GM23338 (cell line): Measurements from ENCODE around the gene PRKD3. TPM values are rescaled to one million over a fixed set of nuclear protein-coding genes. Genes with fewer than 3 reads are reported as not detected.

Source experiments
- ATAC-seq: fragments of 200-7000 bp; cut with Tn5 transposase; 3 replicates; pipeline ENCODE4 v1.9.1; 2020
- DNase-seq: peaks from one replicate; pipeline ENCODE4 v3.0.0-alpha.2; 2015; ENCODE audit warnings: low spot score
- H2AFZ ChIP-seq: fragments of 200-600 bp; sonication (generic); 2 replicates; pipeline ENCODE4 v1.8.0; 2016; ENCODE audit warnings: antibody characterized with exemption, mild to moderate bottlenecking, moderate library complexity
- H3F3A ChIP-seq: fragments of 200-600 bp; sonication (generic); replicated peaks from 2 replicates; pipeline ENCODE4 v1.8.0; 2017; ENCODE audit warnings: antibody characterized with exemption, mixed run types, low read depth
- H3K27ac ChIP-seq: fragments of 200-600 bp; sonication (generic); 2 replicates; pipeline ENCODE4 v1.6.1; 2016; ENCODE audit warnings: low read depth
- H3K27me3 ChIP-seq: fragments of 200-600 bp; sonication (generic); 2 replicates; pipeline ENCODE4 v1.8.0; 2016; ENCODE audit warnings: mild to moderate bottlenecking, mixed run types, moderate library complexity; ENCODE audit not compliant: insufficient read depth
- H3K36me3 ChIP-seq: fragments of 200-600 bp; sonication (generic); 2 replicates; pipeline ENCODE4 v1.8.0; 2016; ENCODE audit warnings: mild to moderate bottlenecking; ENCODE audit not compliant: insufficient read depth
- H3K4me1 ChIP-seq: fragments of 200-600 bp; sonication (generic); 2 replicates; pipeline ENCODE4 v1.8.0; 2016; ENCODE audit warnings: mild to moderate bottlenecking, moderate library complexity; ENCODE audit not compliant: insufficient read depth
- H3K4me2 ChIP-seq: fragments of 200-600 bp; sonication (generic); 2 replicates; pipeline ENCODE4 v1.7.1; 2017; ENCODE audit warnings: mixed run types
- H3K4me3 ChIP-seq: fragments of 200-600 bp; sonication (generic); 2 replicates; pipeline ENCODE4 v1.6.1; 2016; ENCODE audit warnings: mixed run types
- H3K79me2 ChIP-seq: fragments of 200-600 bp; sonication (generic); replicated peaks from 2 replicates; pipeline ENCODE4 v1.8.0; 2017; ENCODE audit warnings: mild to moderate bottlenecking; ENCODE audit not compliant: insufficient read depth
- H3K9me2 ChIP-seq: fragments of 200-600 bp; sonication (generic); 2 replicates; pipeline ENCODE4 v1.8.0; 2017; ENCODE audit not compliant: insufficient read depth
- H4K20me1 ChIP-seq: fragments of 200-600 bp; sonication (generic); replicated peaks from 2 replicates; pipeline ENCODE4 v1.8.0; 2017; ENCODE audit warnings: mild to moderate bottlenecking; ENCODE audit not compliant: insufficient read depth
- H3K27ac Mint-ChIP-seq: 2 replicates; pipeline ENCODE4 v1.8.0; 2020; ENCODE audit warnings: inconsistent platforms, mild to moderate bottlenecking, moderate library complexity, mixed read lengths
- H3K27me3 Mint-ChIP-seq: 3 replicates; pipeline ENCODE4 v1.8.0; 2022; ENCODE audit warnings: low read depth, mild to moderate bottlenecking, moderate library complexity, mixed read lengths, inconsistent platforms; ENCODE audit not compliant: insufficient read depth, poor library complexity
- H3K36me3 Mint-ChIP-seq: 3 replicates; pipeline ENCODE4 v1.8.0; 2021; ENCODE audit warnings: low read depth, mild to moderate bottlenecking, inconsistent platforms, moderate library complexity, mixed read lengths
- H3K4me1 Mint-ChIP-seq: 3 replicates; pipeline ENCODE4 v1.8.0; 2020; ENCODE audit warnings: mild to moderate bottlenecking, inconsistent platforms, mixed read lengths
- H3K4me3 Mint-ChIP-seq: 3 replicates; pipeline ENCODE4 v1.8.0; 2021; ENCODE audit warnings: moderate library complexity, mild to moderate bottlenecking, inconsistent platforms, mixed read lengths
- H3K9me3 Mint-ChIP-seq: 3 replicates; pipeline ENCODE4 v1.8.0; 2020; ENCODE audit warnings: moderate library complexity, mild to moderate bottlenecking, inconsistent platforms, mixed read lengths
- CREB1 ChIP-seq: fragments of 250-450 bp; sonication (Bioruptor Pico); IDR thresholded peaks from 2 replicates; pipeline ENCODE4 v1.5.0; 2020; ENCODE audit warnings: low read depth, mild to moderate bottlenecking, moderate library complexity
- CTCF ChIP-seq, 2 experiments: fragments of 200-600 bp in 1 of 2; sonication (generic) in 1 of 2; conservative IDR thresholded peaks; 2 replicates each; pipeline versions ENCODE4 v1.5.1 to v1.6.1; 2016 to 2017; ENCODE audit warnings: antibody characterized with exemption in 2 of 2, low read depth in 2 of 2, mild to moderate bottlenecking in 2 of 2, moderate library complexity in 1 of 2
- ETS1 ChIP-seq: IDR thresholded peaks from 2 replicates; pipeline ENCODE4 v1.6.1; 2016; ENCODE audit warnings: antibody characterized with exemption
- EZH2 ChIP-seq: fragments of 200-600 bp; sonication (generic); IDR thresholded peaks from one replicate; pipeline ENCODE4 v1.8.0; 2017; ENCODE audit warnings: antibody characterized with exemption, mild to moderate bottlenecking, low read depth; ENCODE audit not compliant: unreplicated experiment
- EZH2phosphoT487 ChIP-seq: fragments of 200-600 bp; sonication (generic); IDR thresholded peaks from one replicate; pipeline ENCODE4 v1.8.1; 2018; ENCODE audit warnings: antibody characterized with exemption; ENCODE audit not compliant: unreplicated experiment
- JUNB ChIP-seq: IDR thresholded peaks from one replicate; pipeline ENCODE4 v1.6.1; 2016; ENCODE audit warnings: antibody characterized with exemption; ENCODE audit not compliant: unreplicated experiment
- NANOG ChIP-seq: IDR thresholded peaks from 2 replicates; pipeline ENCODE4 v1.6.1; 2016; ENCODE audit warnings: antibody characterized with exemption, borderline replicate concordance
- REST ChIP-seq: IDR thresholded peaks from one replicate; pipeline ENCODE4 v1.6.1; 2018; ENCODE audit warnings: antibody characterized with exemption; ENCODE audit not compliant: unreplicated experiment
- STAT1 ChIP-seq: IDR thresholded peaks from one replicate; pipeline ENCODE4 v1.6.1; 2016; ENCODE audit warnings: antibody characterized with exemption; ENCODE audit not compliant: unreplicated experiment
- ZNF114 ChIP-seq: fragments of 250-450 bp; sonication (Bioruptor Pico); IDR thresholded peaks from 2 replicates; pipeline ENCODE4 v1.5.0; 2020; ENCODE audit warnings: mild to moderate bottlenecking, moderate library complexity
- polyA plus RNA-seq: library from polyadenylated mRNA; unstranded; fragments of >200 nt; fragmentation: Nextera tagmentation; extraction: Ambion mirVana; gene quantifications from 2 replicates; pipeline ENCODE4 v1.2.1, GENCODE V29; 2016
- total RNA-seq: library from RNA; depleted of rRNA; stranded (reverse); fragments of >200 nt; shearing (Covaris generic); gene quantifications from 2 replicates; pipeline ENCODE4 v1.2.3, GENCODE V29; 2014

The PRKD3 gene
- total and polyA plus RNA-seq, 2 experiments from 2014 or later: 59.7 to 77.0 TPM

GRCh38 chr2:37356299-37356698 is 31.7 kb upstream of the PRKD3 start:
- Histone ChIP-seq H4K20me1 (no peaks in the 10 kb centered on the region), H3K4me1 (peaks cover 5% of the 10 kb centered on the region; the same call in 1 of the 2 replicates), H3K27ac (no peak overlapping the region), H3K4me2 (no peak overlapping the region), H3F3A (no peaks in the 10 kb centered on the region), H3K4me3 (no peak overlapping the region), H3K79me2 (no peaks in the 10 kb centered on the region), H3K27me3 (no peaks in the 10 kb centered on the region), H2AFZ (0 out of 2 replicates have a peak overlapping the region, but pooled peaks have one; percentile 1), H3K9me2 (no peaks in the 10 kb centered on the region), H3K36me3 (no peaks in the 10 kb centered on the region)
- TF ChIP-seq ETS1: no peak
- TF ChIP-seq CTCF (conservative IDR thresholded peaks at IDR 0.05; ENCODE audit: low read depth in 2 of 2): no peak
- no peak for TF ChIP-seq EZH2
- TF ChIP-seq REST: no peak
- TF ChIP-seq ZNF114 (CRISPR knock-in tag): no peak
- no peak for TF ChIP-seq CREB1 (CRISPR knock-in tag)
- no peak for TF ChIP-seq EZH2phosphoT487
- no peak for TF ChIP-seq STAT1
- TF ChIP-seq JUNB: no peak
- no peaks in the 10 kb centered on the region for H3K36me3 Mint-ChIP-seq
- peaks cover 6% of the 10 kb centered on the region for H3K27me3 Mint-ChIP-seq
- H3K4me3 Mint-ChIP-seq: no peak overlapping the region
- H3K27ac Mint-ChIP-seq: no peak overlapping the region
- H3K4me1 Mint-ChIP-seq: peaks cover 9% of the 10 kb centered on the region
- H3K9me3 Mint-ChIP-seq: no peaks in the 10 kb centered on the region
- DNase-seq (peak; percentile 17), ATAC-seq (peak; percentile 86)

GRCh38 chr2:37355735-37356134 is 31.1 kb upstream of the PRKD3 start:
- Histone ChIP-seq H3K36me3 (no peaks in the 10 kb centered on the region), H3K4me3 (no peak overlapping the region), H3K79me2 (no peaks in the 10 kb centered on the region), H3F3A (no peaks in the 10 kb centered on the region), H3K27ac (no peak overlapping the region), H3K9me2 (no peaks in the 10 kb centered on the region), H4K20me1 (no peaks in the 10 kb centered on the region), H2AFZ (no peak overlapping the region), H3K27me3 (no peaks in the 10 kb centered on the region), H3K4me1 (peaks cover 10% of the 10 kb centered on the region; the same call in 1 of the 2 replicates), H3K4me2 (no peak overlapping the region)
- peak; percentile 31; the same call in 1 of the 3 replicates for ATAC-seq
- DNase-seq: no peak
- H3K27me3 Mint-ChIP-seq: peaks cover 6% of the 10 kb centered on the region
- H3K36me3 Mint-ChIP-seq: no peaks in the 10 kb centered on the region
- H3K9me3 Mint-ChIP-seq: no peaks in the 10 kb centered on the region
- H3K4me3 Mint-ChIP-seq: no peak overlapping the region
- H3K27ac Mint-ChIP-seq: no peak overlapping the region
- peaks cover 9% of the 10 kb centered on the region for H3K4me1 Mint-ChIP-seq
- TF ChIP-seq EZH2 (no peak), NANOG (no peak), CREB1 (CRISPR knock-in tag) (no peak)
